GM20000 (cell line): ENCODE results near the gene PDGFD.
"Not testable (repeated sequence)": the region's sequence is repeated elsewhere in the genome, so short reads cannot be mapped to it uniquely, and the experiment has no call there.

ENCODE experiments used
- DNase-seq: peaks from one replicate; pipeline ENCODE4 v3.0.0; 2012; ENCODE audit warnings: low spot score
- TF ChIP-seq, protein P1 (sequence below): IDR thresholded peaks from 2 replicates; pipeline ENCODE4 v1.5.1; 2012; ENCODE audit warnings: mild to moderate bottlenecking, control low read depth; ENCODE audit errors: extremely low read depth, missing control alignments

The PDGFD gene

DNA sequence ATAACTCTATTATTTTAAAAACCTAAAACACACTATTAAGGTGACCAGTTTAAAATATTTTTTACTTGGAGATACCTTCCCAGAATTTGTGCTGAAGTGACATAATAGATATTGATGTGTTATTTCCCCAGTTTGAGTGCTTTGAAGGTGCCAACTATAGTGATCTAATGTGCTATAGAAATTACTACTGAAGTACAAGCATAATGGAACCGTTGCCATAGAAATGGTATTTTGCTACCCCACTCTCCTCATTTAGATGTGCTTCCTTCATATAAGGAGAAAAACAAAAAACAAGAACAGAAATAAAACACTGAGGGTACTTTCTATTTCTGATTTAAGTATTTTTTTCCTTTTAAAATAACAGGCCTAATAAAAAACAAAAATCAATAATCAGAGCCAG, 108.4 kb downstream of the PDGFD start:
- no peak for DNase-seq
- TF ChIP-seq, protein P1, sequence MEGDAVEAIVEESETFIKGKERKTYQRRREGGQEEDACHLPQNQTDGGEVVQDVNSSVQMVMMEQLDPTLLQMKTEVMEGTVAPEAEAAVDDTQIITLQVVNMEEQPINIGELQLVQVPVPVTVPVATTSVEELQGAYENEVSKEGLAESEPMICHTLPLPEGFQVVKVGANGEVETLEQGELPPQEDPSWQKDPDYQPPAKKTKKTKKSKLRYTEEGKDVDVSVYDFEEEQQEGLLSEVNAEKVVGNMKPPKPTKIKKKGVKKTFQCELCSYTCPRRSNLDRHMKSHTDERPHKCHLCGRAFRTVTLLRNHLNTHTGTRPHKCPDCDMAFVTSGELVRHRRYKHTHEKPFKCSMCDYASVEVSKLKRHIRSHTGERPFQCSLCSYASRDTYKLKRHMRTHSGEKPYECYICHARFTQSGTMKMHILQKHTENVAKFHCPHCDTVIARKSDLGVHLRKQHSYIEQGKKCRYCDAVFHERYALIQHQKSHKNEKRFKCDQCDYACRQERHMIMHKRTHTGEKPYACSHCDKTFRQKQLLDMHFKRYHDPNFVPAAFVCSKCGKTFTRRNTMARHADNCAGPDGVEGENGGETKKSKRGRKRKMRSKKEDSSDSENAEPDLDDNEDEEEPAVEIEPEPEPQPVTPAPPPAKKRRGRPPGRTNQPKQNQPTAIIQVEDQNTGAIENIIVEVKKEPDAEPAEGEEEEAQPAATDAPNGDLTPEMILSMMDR, result no peak

DNA sequence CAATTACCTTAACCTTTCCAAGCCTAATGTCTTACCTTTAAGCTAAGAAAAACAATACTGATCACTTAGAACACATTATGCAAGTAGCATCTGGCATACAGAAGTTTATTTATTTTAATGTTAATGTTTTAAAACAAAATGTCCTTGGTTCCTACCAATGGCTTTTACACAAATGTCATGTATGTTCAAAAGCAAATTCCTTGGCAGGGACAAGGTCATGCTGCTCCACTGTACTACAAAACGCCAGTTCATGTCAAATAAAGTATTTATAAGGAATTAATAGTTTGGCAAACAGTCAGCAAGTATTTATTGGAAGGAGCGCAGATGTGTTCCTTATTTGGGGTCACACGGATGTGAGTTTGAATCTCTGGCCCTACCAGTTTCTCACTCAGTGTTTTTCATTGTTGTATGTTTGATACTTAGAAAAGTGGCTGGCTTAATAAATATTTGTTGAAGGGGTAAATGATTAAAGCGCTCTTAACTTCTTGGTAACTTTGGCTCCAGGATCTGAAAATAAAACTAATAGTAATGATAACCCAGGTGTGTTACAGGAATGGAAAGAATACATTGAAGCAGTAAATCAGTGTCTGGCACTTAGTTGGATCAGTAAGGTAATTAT, 108.9 kb downstream of the PDGFD start:
- DNase-seq, result no peak
- TF ChIP-seq, protein P1, result no peak

DNA sequence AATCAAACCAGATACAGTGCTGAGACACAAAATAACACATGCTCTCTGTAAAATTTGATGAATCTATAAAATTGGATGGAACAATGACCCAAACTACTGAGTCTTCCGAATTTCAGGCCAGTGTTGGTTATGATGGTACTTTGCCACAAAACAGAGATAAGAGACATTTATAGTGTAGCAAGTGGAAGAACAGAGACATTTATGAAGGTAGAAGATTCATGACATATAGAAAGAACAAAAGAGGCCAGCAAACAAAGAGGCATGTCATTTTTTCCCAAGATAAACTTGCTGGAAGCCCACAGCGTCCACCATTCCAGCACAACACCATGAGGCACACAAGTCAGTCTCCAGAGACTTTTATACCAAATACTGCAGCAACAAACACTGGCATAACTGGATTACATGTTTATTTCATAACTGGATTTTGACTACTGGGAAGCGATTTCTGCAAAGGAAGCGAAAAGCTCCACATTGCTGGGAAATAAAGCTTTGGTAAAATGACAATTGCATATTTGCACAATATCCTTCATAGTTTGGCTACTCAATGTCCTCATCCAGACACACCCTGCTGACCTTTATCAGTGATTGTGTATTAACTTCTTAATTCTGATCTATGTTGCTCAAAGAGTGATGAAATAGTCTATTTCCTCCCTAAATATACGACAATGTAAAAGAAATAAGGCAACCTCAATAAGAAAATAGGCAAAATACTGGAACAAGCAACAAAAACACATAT, 110.0 kb downstream of the PDGFD start:
- no peak for DNase-seq
- TF ChIP-seq, protein P1, result no peak

DNA sequence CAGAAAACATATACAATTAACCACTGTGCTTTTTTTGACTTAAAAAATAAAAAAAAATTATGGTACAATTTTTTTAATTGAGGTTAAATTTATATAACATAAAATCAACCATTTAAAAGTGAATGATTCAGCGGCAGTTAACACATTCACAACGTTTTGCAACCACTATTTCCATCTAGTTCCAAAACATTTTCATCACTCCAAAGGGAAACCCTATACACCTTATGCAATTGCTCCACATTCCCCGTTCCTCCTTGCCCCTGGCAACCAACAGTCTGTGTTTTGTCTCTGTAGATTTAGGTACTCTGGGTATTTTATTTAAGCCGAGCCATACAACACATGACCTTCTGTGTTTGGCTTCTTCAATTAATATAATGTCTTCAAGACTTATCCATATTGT, 112.2 kb downstream of the PDGFD start:
- no peak for DNase-seq
- TF ChIP-seq, protein P1, result no peak

DNA sequence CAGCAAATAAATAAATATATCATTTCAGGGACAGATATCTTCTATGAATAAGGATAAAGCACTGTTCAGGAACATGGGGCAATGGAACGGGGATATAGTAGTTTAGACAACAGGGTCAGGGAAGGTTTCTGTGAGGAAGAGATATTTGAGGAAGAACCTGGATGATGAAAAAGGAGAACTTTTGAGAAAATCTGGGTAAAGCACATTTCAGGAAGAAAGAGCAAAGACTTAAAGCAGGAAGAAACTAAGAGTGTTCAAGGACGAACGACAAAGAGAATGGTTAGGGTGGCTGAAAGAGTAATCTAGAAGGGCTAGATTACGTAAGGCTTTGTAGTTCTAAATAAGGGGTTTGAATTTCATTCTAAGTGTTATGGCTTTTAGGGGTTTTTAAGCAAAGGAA, 114.8 kb downstream of the PDGFD start:
- TF ChIP-seq, protein P1, result no peak
- DNase-seq, result no peak

DNA sequence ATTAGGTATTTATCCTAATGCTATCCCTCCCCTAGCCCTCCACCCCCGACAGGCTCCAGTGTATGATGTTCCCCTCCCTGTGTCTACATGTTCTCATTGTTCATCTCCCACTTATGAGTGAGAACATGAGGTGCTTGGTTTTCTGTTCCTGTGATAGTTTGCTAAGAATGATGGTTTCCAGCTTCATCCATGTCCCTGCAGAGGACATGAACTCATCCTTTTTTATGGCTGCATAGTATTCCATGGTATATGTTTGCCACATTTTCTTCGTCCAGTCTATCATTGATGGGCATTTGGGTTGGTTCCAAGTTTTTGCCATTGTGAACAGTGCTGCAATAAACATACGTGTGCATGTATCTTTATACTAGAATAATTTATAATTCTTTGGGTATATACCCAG, 117.1 kb downstream of the PDGFD start:
- DNase-seq, result not testable (repeated sequence)

DNA sequence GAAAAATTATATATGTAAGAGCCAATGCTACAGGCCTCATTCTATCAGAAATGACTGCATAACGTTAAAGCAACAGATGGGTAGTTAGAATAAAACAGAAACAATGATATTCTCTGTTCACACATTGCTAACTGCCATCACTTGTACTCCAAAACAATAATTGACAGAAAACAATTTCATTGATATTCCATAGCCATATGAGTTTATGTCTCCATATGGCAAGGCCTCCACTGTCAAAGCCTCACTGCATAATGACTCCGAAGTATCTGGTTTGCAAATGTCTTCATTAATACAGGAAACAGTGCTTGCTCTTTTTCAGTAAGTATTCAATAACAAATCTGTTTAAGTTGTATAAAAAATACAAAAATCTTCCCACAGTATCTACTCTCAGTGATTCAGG, 117.6 kb downstream of the PDGFD start:
- no peak for DNase-seq
- TF ChIP-seq, protein P1, result no peak
